DOHH2 (cell line): ENCODE data around the gene SLC39A11.

ENCODE experiments used
- H3F3A ChIP-seq: fragments of 200-600 bp; sonication (generic), shearing (Covaris generic); 2 replicates; pipeline ENCODE4 v1.6.0; 2016; ENCODE audit warnings: antibody characterized with exemption, mild to moderate bottlenecking; ENCODE audit not compliant: control insufficient read depth, insufficient read depth
- H3K27ac ChIP-seq: fragments of 200-600 bp; sonication (generic); 2 replicates; pipeline ENCODE4 v1.5.1; 2014; ENCODE audit warnings: low read depth, mild to moderate bottlenecking, low read length, moderate library complexity
- H3K27me3 ChIP-seq: fragments of 200-600 bp; sonication (generic); 2 replicates; pipeline ENCODE4 v1.6.1; 2014; ENCODE audit warnings: mild to moderate bottlenecking, low read length, mixed read lengths; ENCODE audit not compliant: control insufficient read depth
- H3K36me3 ChIP-seq: fragments of 200-600 bp; sonication (generic); 2 replicates; pipeline ENCODE4 v1.6.1; 2014; ENCODE audit warnings: mild to moderate bottlenecking, low read length, moderate library complexity, mixed read lengths; ENCODE audit not compliant: control insufficient read depth
- H3K4me1 ChIP-seq: fragments of 200-600 bp; sonication (generic); 2 replicates; pipeline ENCODE4 v1.6.1; 2014; ENCODE audit warnings: mild to moderate bottlenecking, low read length, mixed read lengths; ENCODE audit not compliant: control insufficient read depth
- H3K4me2 ChIP-seq: fragments of 200-600 bp; sonication (generic); 2 replicates; pipeline ENCODE4 v1.6.0; 2014; ENCODE audit warnings: mild to moderate bottlenecking, low read length, moderate library complexity
- H3K4me3 ChIP-seq: fragments of 200-600 bp; sonication (generic); 2 replicates; pipeline ENCODE4 v1.5.1; 2014; ENCODE audit warnings: mild to moderate bottlenecking, low read length, mixed read lengths
- H3K79me2 ChIP-seq: fragments of 200-600 bp; sonication (generic); 2 replicates; pipeline ENCODE4 v1.6.1; 2014; ENCODE audit warnings: mild to moderate bottlenecking, low read length, mixed read lengths; ENCODE audit not compliant: control insufficient read depth
- H3K9me2 ChIP-seq: fragments of 200-600 bp; sonication (generic); replicated peaks from 2 replicates; pipeline ENCODE4 v1.6.1; 2014; ENCODE audit warnings: mild to moderate bottlenecking, low read length, mixed read lengths; ENCODE audit not compliant: control insufficient read depth
- H3K9me3 ChIP-seq: fragments of 200-600 bp; sonication (generic); 2 replicates; pipeline ENCODE4 v1.6.1; 2014; ENCODE audit warnings: antibody characterized with exemption, low read length, mixed read lengths; ENCODE audit not compliant: control insufficient read depth, insufficient read depth
- H4K20me1 ChIP-seq: fragments of 200-600 bp; sonication (generic); 2 replicates; pipeline ENCODE4 v1.6.0; 2014; ENCODE audit warnings: low read depth, mild to moderate bottlenecking, antibody characterized with exemption, low read length, moderate library complexity; ENCODE audit not compliant: control insufficient read depth, insufficient read depth
- EZH2phosphoT487 ChIP-seq: fragments of 200-600 bp; sonication (generic); IDR thresholded peaks from 2 replicates; pipeline ENCODE4 v1.6.1; 2017; ENCODE audit warnings: borderline replicate concordance, mild to moderate bottlenecking, antibody characterized with exemption, low read length, moderate library complexity, mixed read lengths
- TF ChIP-seq, protein P1 (sequence below): fragments of 200-600 bp; sonication (generic); IDR thresholded peaks from one replicate; pipeline ENCODE4 v1.5.1; 2014; ENCODE audit warnings: antibody characterized with exemption, mild to moderate bottlenecking, low read depth, low read length; ENCODE audit not compliant: poor library complexity, severe bottlenecking

The SLC39A11 gene

DNA sequence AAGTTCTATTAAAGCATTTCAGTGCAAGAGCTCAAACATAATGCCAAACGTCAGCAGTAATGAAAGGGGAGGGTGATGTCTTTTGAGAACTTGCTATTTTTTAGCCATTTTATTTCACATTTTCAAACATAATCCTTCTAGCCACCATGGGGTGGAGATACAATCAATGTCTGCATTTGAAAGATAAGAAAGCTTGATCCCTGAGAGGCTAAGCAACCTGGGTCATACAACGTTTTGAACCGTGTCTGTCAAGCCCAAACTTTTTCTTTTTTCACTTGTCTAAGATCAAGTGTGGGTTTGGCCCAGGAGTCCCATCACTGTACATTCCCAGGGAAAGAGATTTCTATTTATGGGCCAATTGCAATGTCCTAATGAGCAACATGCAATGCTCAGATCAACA lies 331.1 kb downstream of the SLC39A11 start:
- H3K27me3 ChIP-seq, result no peaks in the 10 kb centered on the region
- H3K4me2 ChIP-seq, result no peak overlapping the region
- H4K20me1 ChIP-seq, result no peaks in the 10 kb centered on the region
- H3F3A ChIP-seq, result no peaks in the 10 kb centered on the region
- no peaks in the 10 kb centered on the region for H3K36me3 ChIP-seq
- H3K27ac ChIP-seq, result no peak overlapping the region
- no peaks in the 10 kb centered on the region for H3K79me2 ChIP-seq
- H3K4me3 ChIP-seq, result no peak overlapping the region
- TF ChIP-seq EZH2phosphoT487, result no peak
- TF ChIP-seq, protein P1, sequence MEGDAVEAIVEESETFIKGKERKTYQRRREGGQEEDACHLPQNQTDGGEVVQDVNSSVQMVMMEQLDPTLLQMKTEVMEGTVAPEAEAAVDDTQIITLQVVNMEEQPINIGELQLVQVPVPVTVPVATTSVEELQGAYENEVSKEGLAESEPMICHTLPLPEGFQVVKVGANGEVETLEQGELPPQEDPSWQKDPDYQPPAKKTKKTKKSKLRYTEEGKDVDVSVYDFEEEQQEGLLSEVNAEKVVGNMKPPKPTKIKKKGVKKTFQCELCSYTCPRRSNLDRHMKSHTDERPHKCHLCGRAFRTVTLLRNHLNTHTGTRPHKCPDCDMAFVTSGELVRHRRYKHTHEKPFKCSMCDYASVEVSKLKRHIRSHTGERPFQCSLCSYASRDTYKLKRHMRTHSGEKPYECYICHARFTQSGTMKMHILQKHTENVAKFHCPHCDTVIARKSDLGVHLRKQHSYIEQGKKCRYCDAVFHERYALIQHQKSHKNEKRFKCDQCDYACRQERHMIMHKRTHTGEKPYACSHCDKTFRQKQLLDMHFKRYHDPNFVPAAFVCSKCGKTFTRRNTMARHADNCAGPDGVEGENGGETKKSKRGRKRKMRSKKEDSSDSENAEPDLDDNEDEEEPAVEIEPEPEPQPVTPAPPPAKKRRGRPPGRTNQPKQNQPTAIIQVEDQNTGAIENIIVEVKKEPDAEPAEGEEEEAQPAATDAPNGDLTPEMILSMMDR, result no peak
- no peaks in the 10 kb centered on the region for H3K9me2 ChIP-seq
- no peaks in the 10 kb centered on the region for H3K9me3 ChIP-seq
- no peaks in the 10 kb centered on the region for H3K4me1 ChIP-seq

DNA sequence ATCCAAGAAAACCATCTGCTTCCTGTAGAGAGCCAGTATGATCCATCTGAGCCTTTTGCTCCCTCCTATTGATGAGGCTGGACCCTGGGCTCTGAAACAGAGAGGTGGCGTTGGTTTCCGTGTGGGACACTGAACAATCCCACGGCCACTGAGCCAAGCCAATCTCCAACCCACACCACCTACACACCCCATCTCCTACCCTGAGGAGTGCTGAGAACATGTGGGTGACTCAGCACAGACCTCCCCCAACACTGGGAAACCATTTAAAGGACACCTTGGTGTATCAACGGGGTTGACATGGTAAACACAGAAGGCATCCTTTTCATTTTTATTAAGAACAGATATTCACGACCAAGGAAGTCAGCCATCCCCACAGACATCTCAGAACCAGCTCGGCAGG lies 332.1 kb downstream of the SLC39A11 start:
- H3K4me3 ChIP-seq, result no peak overlapping the region

DNA sequence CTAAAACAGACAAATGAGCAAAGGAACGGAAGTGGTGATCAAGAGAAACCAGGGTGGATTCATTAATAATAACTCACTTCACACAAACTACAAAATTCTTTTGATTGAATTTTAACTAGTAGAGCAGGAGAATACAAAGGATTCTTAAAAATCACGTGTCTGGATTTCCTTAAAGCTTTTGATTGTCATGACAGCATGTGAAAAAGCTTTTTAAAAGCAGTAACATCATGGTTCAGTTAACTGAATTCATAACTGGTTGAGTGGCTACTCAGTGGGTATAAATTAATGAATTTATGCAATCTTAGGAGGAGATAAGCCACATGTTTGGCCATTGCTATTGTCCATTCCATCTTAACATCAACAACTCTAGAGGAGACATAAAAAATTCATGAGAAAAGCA lies 333.2 kb downstream of the SLC39A11 start:
- TF ChIP-seq EZH2phosphoT487, result no peak
- TF ChIP-seq, protein P1, result no peak

More for the DNA sequence above, 332.1 kb downstream of the SLC39A11 start:
- H3K27ac ChIP-seq, result no peak overlapping the region
- no peaks in the 10 kb centered on the region for H3K4me1 ChIP-seq
- H3K27me3 ChIP-seq, result no peaks in the 10 kb centered on the region
- no peaks in the 10 kb centered on the region for H3K36me3 ChIP-seq
- H3F3A ChIP-seq, result no peaks in the 10 kb centered on the region
- H3K79me2 ChIP-seq, result no peaks in the 10 kb centered on the region
- H4K20me1 ChIP-seq, result no peaks in the 10 kb centered on the region
- H3K9me3 ChIP-seq, result no peaks in the 10 kb centered on the region
- no peaks in the 10 kb centered on the region for H3K9me2 ChIP-seq
- no peak overlapping the region for H3K4me2 ChIP-seq
- TF ChIP-seq, protein P1, result no peak
- no peak for TF ChIP-seq EZH2phosphoT487

DNA sequence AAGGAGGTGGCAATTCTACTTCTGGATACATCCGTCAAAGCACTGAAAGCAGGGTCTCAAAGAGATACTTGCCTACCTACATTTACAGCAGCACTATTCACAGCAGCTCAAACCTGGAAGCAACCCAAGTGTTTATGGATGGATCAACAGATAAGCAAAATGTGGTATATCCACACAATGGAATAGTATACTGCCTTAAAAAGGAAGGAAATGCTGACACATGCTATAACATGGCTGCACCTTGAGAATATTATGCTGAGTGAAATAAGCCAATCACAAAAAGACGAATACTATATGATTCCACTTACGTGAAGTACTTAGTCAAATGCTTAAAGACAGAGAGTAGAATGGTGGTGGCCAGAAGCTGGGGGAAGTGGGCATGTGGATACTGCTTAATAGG lies 336.2 kb downstream of the SLC39A11 start:
- Histone ChIP-seq H4K20me1 (no peaks in the 10 kb centered on the region), H3K4me2 (no peak overlapping the region), H3K9me3 (no peaks in the 10 kb centered on the region), H3F3A (no peaks in the 10 kb centered on the region), H3K36me3 (no peaks in the 10 kb centered on the region), H3K27me3 (no peaks in the 10 kb centered on the region), H3K4me1 (no peaks in the 10 kb centered on the region), H3K9me2 (no peaks in the 10 kb centered on the region), H3K4me3 (no peak overlapping the region), H3K27ac (no peak overlapping the region), H3K79me2 (no peaks in the 10 kb centered on the region)
- TF ChIP-seq, protein P1, result no peak
- TF ChIP-seq EZH2phosphoT487, result no peak

More for the DNA sequence above, 333.2 kb downstream of the SLC39A11 start:
- no peak overlapping the region for H3K4me3 ChIP-seq
- H3K79me2 ChIP-seq, result no peaks in the 10 kb centered on the region
- no peaks in the 10 kb centered on the region for H3K9me2 ChIP-seq
- no peak overlapping the region for H3K27ac ChIP-seq
- H3F3A ChIP-seq, result no peaks in the 10 kb centered on the region
- no peak overlapping the region for H3K4me2 ChIP-seq
- H3K4me1 ChIP-seq, result no peaks in the 10 kb centered on the region
- H3K27me3 ChIP-seq, result no peaks in the 10 kb centered on the region
- no peaks in the 10 kb centered on the region for H3K36me3 ChIP-seq
- no peaks in the 10 kb centered on the region for H3K9me3 ChIP-seq
- no peaks in the 10 kb centered on the region for H4K20me1 ChIP-seq
